ENCODE results near the gene MADD.

Gene MADD

GRCh38 chr11:47272706-47273105 lies 2.8 kb downstream of the MADD start:
- no CpG with 5 or more reads among the region's 1 CpG for WGBS (ENCODE audit: extremely low coverage, insufficient coverage, low lambda C conversion rate)
- Histone ChIP-seq H3K79me2 (ENCODE audit: control insufficient read depth, insufficient read depth, low read length) (peaks cover 12% of the 10 kb centered on the region), H3K79me1 (ENCODE audit: low read length) (peaks cover 12% of the 10 kb centered on the region), H3K27ac (ENCODE audit: low read depth, low read length) (no peak overlapping the region), H3K27me3 (ENCODE audit: insufficient read depth, low read length, poor library complexity) (no peaks in the 10 kb centered on the region), H2BK120ac (ENCODE audit: low read depth, low read length) (no peak overlapping the region), H4K5ac (ENCODE audit: low read length) (no peak overlapping the region), H3K18ac (ENCODE audit: low read length) (no peak overlapping the region), H3K4me2 (ENCODE audit: low read length) (no peak overlapping the region), H3K4me1 (ENCODE audit: control insufficient read depth, low read depth, low read length) (peaks cover 11% of the 10 kb centered on the region), H3K9ac (ENCODE audit: low read length) (no peak overlapping the region), H3K4me3 (ENCODE audit: low read length) (no peak overlapping the region), H3K56ac (ENCODE audit: low read length) (no peak overlapping the region), H4K8ac (ENCODE audit: low read depth, low read length) (no peak overlapping the region), H2BK5ac (ENCODE audit: low read length) (no peak overlapping the region), H3K23ac (ENCODE audit: low read length) (no peak overlapping the region), H3K4ac (ENCODE audit: low read depth, low read length) (no peak overlapping the region), H2BK15ac (replicated peaks; ENCODE audit: low read depth) (no peak overlapping the region), H3K36me3 (ENCODE audit: control insufficient read depth, insufficient read depth, low read length) (peaks cover 2% of the 10 kb centered on the region), H2AK5ac (ENCODE audit: low read length) (no peak overlapping the region)
- DNase-seq: no peak

GRCh38 chr11:47274495-47275235 lies 4.7 kb downstream of the MADD start:
- Histone ChIP-seq H2BK5ac (ENCODE audit: low read length) (no peak overlapping the region), H2BK15ac (replicated peaks; ENCODE audit: low read depth) (no peak overlapping the region), H3K23ac (ENCODE audit: low read length) (no peak overlapping the region), H3K4me3 (ENCODE audit: low read length) (no peak overlapping the region), H2BK120ac (ENCODE audit: low read depth, low read length) (no peak overlapping the region), H4K5ac (ENCODE audit: low read length) (no peak overlapping the region), H3K56ac (ENCODE audit: low read length) (no peak overlapping the region), H4K8ac (ENCODE audit: low read depth, low read length) (no peak overlapping the region), H3K4me2 (ENCODE audit: low read length) (no peak overlapping the region), H3K36me3 (ENCODE audit: control insufficient read depth, insufficient read depth, low read length) (peaks cover 2% of the 10 kb centered on the region), H3K9ac (ENCODE audit: low read length) (no peak overlapping the region), H3K4ac (ENCODE audit: low read depth, low read length) (no peak overlapping the region), H3K4me1 (ENCODE audit: control insufficient read depth, low read depth, low read length) (peaks cover 3% of the 10 kb centered on the region), H3K79me2 (ENCODE audit: control insufficient read depth, insufficient read depth, low read length) (peaks cover 12% of the 10 kb centered on the region), H3K27me3 (ENCODE audit: insufficient read depth, low read length, poor library complexity) (no peaks in the 10 kb centered on the region), H3K18ac (ENCODE audit: low read length) (no peak overlapping the region), H2AK5ac (ENCODE audit: low read length) (no peak overlapping the region), H3K27ac (ENCODE audit: low read depth, low read length) (no peak overlapping the region), H3K79me1 (ENCODE audit: low read length) (peaks cover 12% of the 10 kb centered on the region)
- no CpG with 5 or more reads among the region's 28 CpGs for WGBS (ENCODE audit: extremely low coverage, insufficient coverage, low lambda C conversion rate)
- no peak for DNase-seq

DNA sequence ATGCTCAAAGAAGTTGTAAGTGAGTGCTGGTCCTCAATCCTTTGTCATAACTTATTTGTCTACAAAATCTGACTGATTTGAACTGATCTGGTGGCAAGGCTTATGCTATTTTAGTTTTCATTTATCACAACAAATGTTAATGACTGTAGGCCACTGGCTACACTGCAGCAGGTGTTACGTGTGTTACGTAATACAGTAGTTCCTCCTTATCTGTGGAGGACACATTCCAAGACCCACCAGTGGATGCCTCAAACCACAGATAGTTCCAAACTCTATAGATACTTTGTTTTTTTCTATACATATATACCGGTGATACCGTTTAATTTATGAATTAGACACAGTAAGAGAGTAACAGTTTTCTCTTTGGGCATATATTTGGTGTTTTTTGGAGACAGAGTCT lies 7.0 kb downstream of the MADD start:
- H3K36me3 ChIP-seq (ENCODE audit: control insufficient read depth, insufficient read depth, low read length): peaks cover 2% of the 10 kb centered on the region
- no peak for DNase-seq

DNA sequence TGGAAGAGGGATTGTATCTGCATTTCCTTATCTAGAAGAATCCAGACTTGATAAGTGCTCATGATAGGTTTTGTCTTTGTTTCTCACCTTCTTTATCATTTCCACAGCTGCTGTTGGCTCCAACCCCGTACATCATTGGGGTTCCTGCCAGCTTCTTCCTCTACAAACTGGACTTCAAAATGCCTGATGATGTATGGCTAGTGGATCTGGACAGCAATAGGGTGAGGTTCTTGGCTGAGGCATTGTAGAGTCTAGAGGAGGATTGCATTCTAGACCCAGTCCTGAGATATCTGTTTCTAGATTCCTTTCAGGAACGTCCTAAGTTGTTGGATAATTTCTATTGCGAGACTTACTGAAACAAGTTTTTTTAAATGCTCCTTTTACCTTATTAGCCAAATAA lies 8.1 kb downstream of the MADD start:
- H3K9ac ChIP-seq (ENCODE audit: low read length): no peak overlapping the region
- no peak overlapping the region for H4K8ac ChIP-seq (ENCODE audit: low read depth, low read length)
- no peak overlapping the region for H3K27ac ChIP-seq (ENCODE audit: low read depth, low read length)
- no peak overlapping the region for H2BK15ac ChIP-seq (replicated peaks; ENCODE audit: low read depth)
- no CpG with 5 or more reads among the region's 3 CpGs for WGBS (ENCODE audit: extremely low coverage, insufficient coverage, low lambda C conversion rate)
- peaks cover 2% of the 10 kb centered on the region for H3K36me3 ChIP-seq (ENCODE audit: control insufficient read depth, insufficient read depth, low read length)
- no peaks in the 10 kb centered on the region for H3K79me2 ChIP-seq (ENCODE audit: control insufficient read depth, insufficient read depth, low read length)
- H3K4me3 ChIP-seq (ENCODE audit: low read length): no peak overlapping the region
- H4K5ac ChIP-seq (ENCODE audit: low read length): no peak overlapping the region
- H3K27me3 ChIP-seq (ENCODE audit: insufficient read depth, low read length, poor library complexity): no peaks in the 10 kb centered on the region
- H3K4me2 ChIP-seq (ENCODE audit: low read length): no peak overlapping the region
- H3K23ac ChIP-seq (ENCODE audit: low read length): no peak overlapping the region
- H3K4me1 ChIP-seq (ENCODE audit: control insufficient read depth, low read depth, low read length): no peaks in the 10 kb centered on the region
- H3K4ac ChIP-seq (ENCODE audit: low read depth, low read length): no peak overlapping the region
- peaks cover 6% of the 10 kb centered on the region for H3K79me1 ChIP-seq (ENCODE audit: low read length)
- H3K56ac ChIP-seq (ENCODE audit: low read length): no peak overlapping the region
- H3K18ac ChIP-seq (ENCODE audit: low read length): no peak overlapping the region
- no peak overlapping the region for H2AK5ac ChIP-seq (ENCODE audit: low read length)
- DNase-seq: no peak
- no peak overlapping the region for H2BK120ac ChIP-seq (ENCODE audit: low read depth, low read length)
- no peak overlapping the region for H2BK5ac ChIP-seq (ENCODE audit: low read length)

More for the DNA sequence above, 7.0 kb downstream of the MADD start:
- H3K27me3 ChIP-seq (ENCODE audit: insufficient read depth, low read length, poor library complexity): no peaks in the 10 kb centered on the region
- no peak overlapping the region for H3K56ac ChIP-seq (ENCODE audit: low read length)
- no peak overlapping the region for H3K27ac ChIP-seq (ENCODE audit: low read depth, low read length)
- no peak overlapping the region for H3K4me2 ChIP-seq (ENCODE audit: low read length)
- H3K79me2 ChIP-seq (ENCODE audit: control insufficient read depth, insufficient read depth, low read length): peaks cover 5% of the 10 kb centered on the region
- H3K4ac ChIP-seq (ENCODE audit: low read depth, low read length): no peak overlapping the region
- no peak overlapping the region for H3K23ac ChIP-seq (ENCODE audit: low read length)
- H3K9ac ChIP-seq (ENCODE audit: low read length): no peak overlapping the region
- H2AK5ac ChIP-seq (ENCODE audit: low read length): no peak overlapping the region
- no peaks in the 10 kb centered on the region for H3K4me1 ChIP-seq (ENCODE audit: control insufficient read depth, low read depth, low read length)
- no peak overlapping the region for H4K5ac ChIP-seq (ENCODE audit: low read length)
- no CpG with 5 or more reads among the region's 4 CpGs for WGBS (ENCODE audit: extremely low coverage, insufficient coverage, low lambda C conversion rate)
- no peak overlapping the region for H2BK15ac ChIP-seq (replicated peaks; ENCODE audit: low read depth)
- peaks cover 9% of the 10 kb centered on the region for H3K79me1 ChIP-seq (ENCODE audit: low read length)
- no peak overlapping the region for H4K8ac ChIP-seq (ENCODE audit: low read depth, low read length)
- H2BK120ac ChIP-seq (ENCODE audit: low read depth, low read length): no peak overlapping the region
- H2BK5ac ChIP-seq (ENCODE audit: low read length): no peak overlapping the region
- no peak overlapping the region for H3K4me3 ChIP-seq (ENCODE audit: low read length)
- H3K18ac ChIP-seq (ENCODE audit: low read length): no peak overlapping the region

GRCh38 chr11:47278769-47279168 lies 8.8 kb downstream of the MADD start:
- Histone ChIP-seq H3K4ac (ENCODE audit: low read depth, low read length) (no peak overlapping the region), H3K4me2 (ENCODE audit: low read length) (no peak overlapping the region), H2AK5ac (ENCODE audit: low read length) (no peak overlapping the region), H3K18ac (ENCODE audit: low read length) (no peak overlapping the region), H2BK120ac (ENCODE audit: low read depth, low read length) (no peak overlapping the region), H3K36me3 (ENCODE audit: control insufficient read depth, insufficient read depth, low read length) (peaks cover 2% of the 10 kb centered on the region), H2BK15ac (replicated peaks; ENCODE audit: low read depth) (no peak overlapping the region), H3K56ac (ENCODE audit: low read length) (no peak overlapping the region), H3K79me1 (ENCODE audit: low read length) (peaks cover 6% of the 10 kb centered on the region), H3K79me2 (ENCODE audit: control insufficient read depth, insufficient read depth, low read length) (no peaks in the 10 kb centered on the region), H3K23ac (ENCODE audit: low read length) (no peak overlapping the region), H3K27me3 (ENCODE audit: insufficient read depth, low read length, poor library complexity) (no peaks in the 10 kb centered on the region), H3K27ac (ENCODE audit: low read depth, low read length) (no peak overlapping the region), H4K8ac (ENCODE audit: low read depth, low read length) (no peak overlapping the region), H3K4me3 (ENCODE audit: low read length) (no peak overlapping the region), H3K4me1 (ENCODE audit: control insufficient read depth, low read depth, low read length) (no peaks in the 10 kb centered on the region), H4K5ac (ENCODE audit: low read length) (no peak overlapping the region), H2BK5ac (ENCODE audit: low read length) (no peak overlapping the region), H3K9ac (ENCODE audit: low read length) (no peak overlapping the region)
- no peak for DNase-seq
- WGBS (ENCODE audit: extremely low coverage, insufficient coverage, low lambda C conversion rate): no CpG with 5 or more reads among the region's 4 CpGs

DNA sequence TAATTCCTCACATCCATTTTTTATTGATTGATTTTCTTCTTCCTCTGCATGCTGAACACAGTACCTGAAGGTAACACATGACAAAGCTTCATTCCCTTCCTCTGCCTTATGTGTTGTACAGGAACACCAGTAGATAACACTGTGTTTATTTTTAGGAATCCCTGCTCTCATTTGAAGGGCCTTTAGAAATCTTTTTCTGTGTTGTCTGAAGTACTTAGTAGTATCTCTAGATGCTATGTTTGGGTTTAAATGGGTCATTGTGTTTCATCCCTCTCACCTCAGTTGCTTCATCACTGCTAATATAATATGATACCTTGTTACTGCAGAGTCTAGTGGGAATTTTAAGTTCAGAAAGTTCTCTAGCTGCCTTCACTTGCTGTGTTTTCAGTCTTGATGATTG lies 10.2 kb downstream of the MADD start:
- Histone ChIP-seq H4K5ac (ENCODE audit: low read length) (no peak overlapping the region), H3K4me3 (ENCODE audit: low read length) (no peak overlapping the region), H3K9ac (ENCODE audit: low read length) (no peak overlapping the region), H3K23ac (ENCODE audit: low read length) (no peak overlapping the region), H2AK5ac (ENCODE audit: low read length) (no peak overlapping the region), H3K27me3 (ENCODE audit: insufficient read depth, low read length, poor library complexity) (no peaks in the 10 kb centered on the region), H3K27ac (ENCODE audit: low read depth, low read length) (no peak overlapping the region), H3K36me3 (ENCODE audit: control insufficient read depth, insufficient read depth, low read length) (peaks cover 7% of the 10 kb centered on the region), H3K79me1 (ENCODE audit: low read length) (peaks cover 2% of the 10 kb centered on the region), H3K4me1 (ENCODE audit: control insufficient read depth, low read depth, low read length) (no peaks in the 10 kb centered on the region), H4K8ac (ENCODE audit: low read depth, low read length) (no peak overlapping the region), H3K18ac (ENCODE audit: low read length) (no peak overlapping the region), H3K4me2 (ENCODE audit: low read length) (no peak overlapping the region), H3K56ac (ENCODE audit: low read length) (no peak overlapping the region), H2BK120ac (ENCODE audit: low read depth, low read length) (no peak overlapping the region), H3K4ac (ENCODE audit: low read depth, low read length) (no peak overlapping the region), H3K79me2 (ENCODE audit: control insufficient read depth, insufficient read depth, low read length) (no peaks in the 10 kb centered on the region), H2BK5ac (ENCODE audit: low read length) (no peak overlapping the region), H2BK15ac (replicated peaks; ENCODE audit: low read depth) (no peak overlapping the region)
- no peak for DNase-seq

All from mesendoderm (in vitro differentiated cells).